DOHH2 (cell line): ENCODE measurements around the gene ABLIM2.

Source experiments
- H3F3A ChIP-seq: fragments of 200-600 bp; sonication (generic), shearing (Covaris generic); 2 replicates; pipeline ENCODE4 v1.6.0; 2016; ENCODE audit warnings: antibody characterized with exemption, mild to moderate bottlenecking; ENCODE audit not compliant: control insufficient read depth, insufficient read depth
- H3K27ac ChIP-seq: fragments of 200-600 bp; sonication (generic); 2 replicates; pipeline ENCODE4 v1.5.1; 2014; ENCODE audit warnings: low read depth, mild to moderate bottlenecking, low read length, moderate library complexity
- H3K27me3 ChIP-seq: fragments of 200-600 bp; sonication (generic); 2 replicates; pipeline ENCODE4 v1.6.1; 2014; ENCODE audit warnings: mild to moderate bottlenecking, low read length, mixed read lengths; ENCODE audit not compliant: control insufficient read depth
- H3K36me3 ChIP-seq: fragments of 200-600 bp; sonication (generic); 2 replicates; pipeline ENCODE4 v1.6.1; 2014; ENCODE audit warnings: mild to moderate bottlenecking, low read length, moderate library complexity, mixed read lengths; ENCODE audit not compliant: control insufficient read depth
- H3K4me1 ChIP-seq: fragments of 200-600 bp; sonication (generic); 2 replicates; pipeline ENCODE4 v1.6.1; 2014; ENCODE audit warnings: mild to moderate bottlenecking, low read length, mixed read lengths; ENCODE audit not compliant: control insufficient read depth
- H3K4me2 ChIP-seq: fragments of 200-600 bp; sonication (generic); 2 replicates; pipeline ENCODE4 v1.6.0; 2014; ENCODE audit warnings: mild to moderate bottlenecking, low read length, moderate library complexity
- H3K4me3 ChIP-seq: fragments of 200-600 bp; sonication (generic); 2 replicates; pipeline ENCODE4 v1.5.1; 2014; ENCODE audit warnings: mild to moderate bottlenecking, low read length, mixed read lengths
- H3K79me2 ChIP-seq: fragments of 200-600 bp; sonication (generic); 2 replicates; pipeline ENCODE4 v1.6.1; 2014; ENCODE audit warnings: mild to moderate bottlenecking, low read length, mixed read lengths; ENCODE audit not compliant: control insufficient read depth
- H3K9me2 ChIP-seq: fragments of 200-600 bp; sonication (generic); replicated peaks from 2 replicates; pipeline ENCODE4 v1.6.1; 2014; ENCODE audit warnings: mild to moderate bottlenecking, low read length, mixed read lengths; ENCODE audit not compliant: control insufficient read depth
- H3K9me3 ChIP-seq: fragments of 200-600 bp; sonication (generic); 2 replicates; pipeline ENCODE4 v1.6.1; 2014; ENCODE audit warnings: antibody characterized with exemption, low read length, mixed read lengths; ENCODE audit not compliant: control insufficient read depth, insufficient read depth
- H4K20me1 ChIP-seq: fragments of 200-600 bp; sonication (generic); 2 replicates; pipeline ENCODE4 v1.6.0; 2014; ENCODE audit warnings: low read depth, mild to moderate bottlenecking, antibody characterized with exemption, low read length, moderate library complexity; ENCODE audit not compliant: control insufficient read depth, insufficient read depth
- EZH2phosphoT487 ChIP-seq: fragments of 200-600 bp; sonication (generic); IDR thresholded peaks from 2 replicates; pipeline ENCODE4 v1.6.1; 2017; ENCODE audit warnings: borderline replicate concordance, mild to moderate bottlenecking, antibody characterized with exemption, low read length, moderate library complexity, mixed read lengths
- TF ChIP-seq, protein P1 (sequence below): fragments of 200-600 bp; sonication (generic); IDR thresholded peaks from one replicate; pipeline ENCODE4 v1.5.1; 2014; ENCODE audit warnings: antibody characterized with exemption, mild to moderate bottlenecking, low read depth, low read length; ENCODE audit not compliant: poor library complexity, severe bottlenecking

The ABLIM2 gene

DNA sequence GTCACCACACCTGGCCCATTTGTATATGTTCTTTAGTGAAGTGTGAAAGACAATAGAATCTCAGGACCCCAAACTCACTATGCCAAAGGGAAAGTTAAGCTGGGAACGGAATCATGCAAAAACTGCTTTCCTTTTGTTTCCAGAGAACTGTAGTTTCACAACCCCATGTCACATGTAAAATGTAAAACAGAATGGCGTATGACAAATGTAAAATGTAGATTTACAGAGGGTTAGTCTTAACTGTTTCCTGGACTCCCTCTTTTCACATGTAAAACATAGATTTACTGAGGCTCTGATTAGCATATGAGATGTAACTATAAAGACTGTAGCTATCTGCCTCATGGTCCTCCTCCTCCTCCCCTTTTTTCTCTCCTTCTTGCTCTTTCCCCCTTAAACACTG lies 66.3 kb downstream of the ABLIM2 start:
- Histone ChIP-seq H3K27me3 (no peaks in the 10 kb centered on the region), H3K27ac (no peak overlapping the region)
- TF ChIP-seq, protein P1, sequence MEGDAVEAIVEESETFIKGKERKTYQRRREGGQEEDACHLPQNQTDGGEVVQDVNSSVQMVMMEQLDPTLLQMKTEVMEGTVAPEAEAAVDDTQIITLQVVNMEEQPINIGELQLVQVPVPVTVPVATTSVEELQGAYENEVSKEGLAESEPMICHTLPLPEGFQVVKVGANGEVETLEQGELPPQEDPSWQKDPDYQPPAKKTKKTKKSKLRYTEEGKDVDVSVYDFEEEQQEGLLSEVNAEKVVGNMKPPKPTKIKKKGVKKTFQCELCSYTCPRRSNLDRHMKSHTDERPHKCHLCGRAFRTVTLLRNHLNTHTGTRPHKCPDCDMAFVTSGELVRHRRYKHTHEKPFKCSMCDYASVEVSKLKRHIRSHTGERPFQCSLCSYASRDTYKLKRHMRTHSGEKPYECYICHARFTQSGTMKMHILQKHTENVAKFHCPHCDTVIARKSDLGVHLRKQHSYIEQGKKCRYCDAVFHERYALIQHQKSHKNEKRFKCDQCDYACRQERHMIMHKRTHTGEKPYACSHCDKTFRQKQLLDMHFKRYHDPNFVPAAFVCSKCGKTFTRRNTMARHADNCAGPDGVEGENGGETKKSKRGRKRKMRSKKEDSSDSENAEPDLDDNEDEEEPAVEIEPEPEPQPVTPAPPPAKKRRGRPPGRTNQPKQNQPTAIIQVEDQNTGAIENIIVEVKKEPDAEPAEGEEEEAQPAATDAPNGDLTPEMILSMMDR, result no peak
- no peak for TF ChIP-seq EZH2phosphoT487

DNA sequence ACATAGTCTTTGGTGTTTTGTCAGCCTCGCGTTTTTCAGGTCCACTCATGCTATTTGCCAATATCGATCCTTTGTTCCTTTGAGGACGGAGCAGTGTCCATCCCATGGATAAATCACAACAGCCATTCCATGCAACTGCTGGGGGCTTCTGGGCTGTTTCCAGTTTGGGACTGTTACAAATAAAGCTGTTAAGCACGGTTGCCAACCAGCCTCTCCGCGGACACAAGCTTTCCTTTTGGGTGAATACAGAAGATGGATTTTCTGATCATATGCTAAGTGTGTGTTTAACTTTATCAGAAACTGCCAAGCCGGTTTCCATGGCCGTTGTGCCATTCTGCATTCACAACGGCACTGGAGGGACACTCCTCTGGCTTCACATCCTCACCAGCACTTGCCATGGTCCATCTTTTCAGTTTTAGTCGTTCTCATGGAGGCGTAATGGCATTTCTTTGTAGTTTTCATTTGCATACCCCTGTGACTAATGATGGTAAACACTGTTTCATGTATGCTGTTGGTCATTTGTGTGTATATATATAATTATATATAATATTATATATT lies 67.8 kb downstream of the ABLIM2 start:
- H3K4me2 ChIP-seq, result no peak overlapping the region
- H4K20me1 ChIP-seq, result no peaks in the 10 kb centered on the region
- no peak overlapping the region for H3K27ac ChIP-seq
- no peaks in the 10 kb centered on the region for H3K79me2 ChIP-seq
- no peaks in the 10 kb centered on the region for H3F3A ChIP-seq
- peaks cover 9% of the 10 kb centered on the region for H3K9me3 ChIP-seq
- no peaks in the 10 kb centered on the region for H3K36me3 ChIP-seq
- no peaks in the 10 kb centered on the region for H3K4me1 ChIP-seq
- H3K27me3 ChIP-seq, result no peaks in the 10 kb centered on the region
- H3K9me2 ChIP-seq, result no peaks in the 10 kb centered on the region
- TF ChIP-seq, protein P1, result no peak
- TF ChIP-seq EZH2phosphoT487, result no peak
- no peak overlapping the region for H3K4me3 ChIP-seq

More for the DNA sequence above, 66.3 kb downstream of the ABLIM2 start:
- H3K4me1 ChIP-seq, result no peaks in the 10 kb centered on the region
- H4K20me1 ChIP-seq, result no peaks in the 10 kb centered on the region
- no peak overlapping the region for H3K4me2 ChIP-seq
- H3K9me2 ChIP-seq, result no peaks in the 10 kb centered on the region
- H3K9me3 ChIP-seq, result peaks cover 9% of the 10 kb centered on the region
- H3K4me3 ChIP-seq, result no peak overlapping the region
- H3K36me3 ChIP-seq, result no peaks in the 10 kb centered on the region
- no peaks in the 10 kb centered on the region for H3F3A ChIP-seq
- no peaks in the 10 kb centered on the region for H3K79me2 ChIP-seq

DNA sequence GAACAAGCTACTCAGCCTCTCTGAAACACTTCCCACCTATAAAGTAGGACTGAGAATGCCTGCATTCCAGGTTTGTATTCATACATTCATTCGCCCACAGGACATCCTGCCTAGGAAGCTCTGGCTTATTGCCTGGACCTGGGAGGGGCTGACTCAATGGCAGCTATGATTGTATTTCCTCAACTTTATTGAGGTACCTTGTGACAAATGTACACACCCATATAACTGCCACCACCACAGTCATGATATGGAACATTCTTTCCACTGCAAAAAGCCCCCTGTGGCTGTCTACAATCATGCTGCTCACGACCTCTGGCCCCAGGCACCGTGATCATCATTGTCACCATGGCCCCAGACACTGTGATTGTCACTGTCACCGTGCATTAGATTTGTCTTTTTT lies 68.3 kb downstream of the ABLIM2 start:
- H3K36me3 ChIP-seq, result no peaks in the 10 kb centered on the region
- no peak overlapping the region for H3K4me3 ChIP-seq
- no peaks in the 10 kb centered on the region for H3K9me2 ChIP-seq
- TF ChIP-seq EZH2phosphoT487, result no peak
- TF ChIP-seq, protein P1, result no peak
- H3K4me1 ChIP-seq, result no peaks in the 10 kb centered on the region
- H4K20me1 ChIP-seq, result no peaks in the 10 kb centered on the region
- no peak overlapping the region for H3K27ac ChIP-seq
- H3K9me3 ChIP-seq, result peaks cover 9% of the 10 kb centered on the region
- no peak overlapping the region for H3K4me2 ChIP-seq
- no peaks in the 10 kb centered on the region for H3K27me3 ChIP-seq
- no peaks in the 10 kb centered on the region for H3K79me2 ChIP-seq
- no peaks in the 10 kb centered on the region for H3F3A ChIP-seq
